Mucosa of descending colon (tissue), 3 donors: ENCODE data around the gene NCMAP. TPM values are rescaled to one million over a fixed set of nuclear protein-coding genes. Genes with fewer than 3 reads are reported as not detected.

Experiments used
- ATAC-seq: fragments of 200-7000 bp; cut with Tn5 transposase; one replicate; pipeline ENCODE4 v1.9.1; 2020; ENCODE audit warnings: mild to moderate bottlenecking, moderate library complexity
- DNase-seq, 3 donors: peaks; one replicate each; pipeline ENCODE4 v3.0.0-alpha.2; 2020
- H3K36me3 ChIP-seq: fragments of 200-600 bp; one replicate; pipeline ENCODE4 v1.8.0; 2021; ENCODE audit warnings: low read depth, mild to moderate bottlenecking
- H3K4me1 ChIP-seq: fragments of 200-600 bp; one replicate; pipeline ENCODE4 v1.8.0; 2021; ENCODE audit warnings: low read depth, mild to moderate bottlenecking
- H3K4me3 ChIP-seq: fragments of 200-600 bp; one replicate; pipeline ENCODE4 v1.8.0; 2021; ENCODE audit warnings: mild to moderate bottlenecking
- H3K9me3 ChIP-seq: fragments of 200-600 bp; one replicate; pipeline ENCODE4 v1.8.0; 2021; ENCODE audit warnings: mild to moderate bottlenecking
- intact Hi-C, 2 donors: fragments of 100-400 bp; cut with DNase I in 1 of 2; cut with micrococcal nuclease in 1 of 2; formaldehyde crosslinking; loops; one replicate each; pipeline versions ENCODE4 v1.11.0 to v1.11.1; 2022; cut with DNase I, micrococcal nuclease
- total RNA-seq, 3 donors: library from RNA; stranded (reverse); fragmentation: NEBNext Ultra II Directional in 2 of 3; extraction: Animal tissue kit (Norgen Biotek cat#: 25700) in 2 of 3; gene quantifications; one replicate each; pipeline versions ENCODE4 v1.2.1 to v1.2.4, GENCODE V29; 2021 to 2023
- TF ChIP-seq, protein P1 (sequence below): fragments of 200-600 bp; IDR thresholded peaks from one replicate; pipeline ENCODE4 v1.8.0; 2022; ENCODE audit warnings: antibody characterized with exemption, mild to moderate bottlenecking
- donor health status: DM: no; HTN: no; CAD: no; lungs with moderate emphysema.
- donor health status: DM: no; HTN: no; CAD: no.
- donor health status: DM: no; HTN: yes; CAD: no.

Gene NCMAP
- total RNA-seq, 3 donors from 2014 or later: 0.60 to 1.9 (median 1.9) TPM

DNA sequence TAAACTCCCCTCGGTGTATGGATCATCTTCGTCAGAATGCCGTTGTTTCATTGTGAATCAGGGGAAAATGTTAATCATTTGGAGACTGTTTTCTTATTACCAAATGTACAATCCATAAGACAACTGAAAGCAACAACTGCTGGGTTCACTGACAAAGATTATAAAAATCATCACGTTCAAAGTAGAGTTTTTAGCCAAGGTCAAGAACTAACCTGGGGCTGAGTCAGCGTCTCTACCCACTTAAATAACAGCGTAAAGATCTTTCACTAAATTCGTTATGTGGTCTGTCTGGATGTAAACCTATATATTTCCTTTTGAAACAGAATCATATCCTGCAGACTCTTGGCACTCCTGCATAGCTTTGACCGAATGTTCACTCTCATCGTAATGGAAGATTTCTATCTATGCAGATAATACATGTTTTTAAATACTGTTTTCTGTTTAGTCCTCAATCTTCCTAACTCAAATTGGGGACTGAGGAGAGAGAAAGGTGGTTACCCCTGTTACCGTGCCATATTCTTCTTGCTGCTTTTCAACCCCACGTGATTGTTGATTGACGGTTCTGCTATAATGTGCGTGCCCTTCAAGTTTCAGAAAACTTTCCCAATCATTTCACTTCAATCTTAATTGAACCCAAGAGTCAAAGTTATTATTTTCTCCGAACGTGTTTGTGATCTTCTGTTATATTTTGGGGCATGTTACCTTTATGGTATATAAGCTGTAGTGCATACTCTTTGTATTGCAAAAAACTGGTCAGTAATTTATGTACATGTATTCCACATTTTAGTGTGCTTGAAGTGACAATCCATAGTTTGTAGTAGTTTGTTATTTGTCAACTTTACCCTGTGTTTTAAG, 15.6 kb upstream of the NCMAP start:
- intact Hi-C loops: no loop called here
- H3K4me3 ChIP-seq: no peak overlapping the region
- DNase-seq: no peak
- TF ChIP-seq, protein P1, sequence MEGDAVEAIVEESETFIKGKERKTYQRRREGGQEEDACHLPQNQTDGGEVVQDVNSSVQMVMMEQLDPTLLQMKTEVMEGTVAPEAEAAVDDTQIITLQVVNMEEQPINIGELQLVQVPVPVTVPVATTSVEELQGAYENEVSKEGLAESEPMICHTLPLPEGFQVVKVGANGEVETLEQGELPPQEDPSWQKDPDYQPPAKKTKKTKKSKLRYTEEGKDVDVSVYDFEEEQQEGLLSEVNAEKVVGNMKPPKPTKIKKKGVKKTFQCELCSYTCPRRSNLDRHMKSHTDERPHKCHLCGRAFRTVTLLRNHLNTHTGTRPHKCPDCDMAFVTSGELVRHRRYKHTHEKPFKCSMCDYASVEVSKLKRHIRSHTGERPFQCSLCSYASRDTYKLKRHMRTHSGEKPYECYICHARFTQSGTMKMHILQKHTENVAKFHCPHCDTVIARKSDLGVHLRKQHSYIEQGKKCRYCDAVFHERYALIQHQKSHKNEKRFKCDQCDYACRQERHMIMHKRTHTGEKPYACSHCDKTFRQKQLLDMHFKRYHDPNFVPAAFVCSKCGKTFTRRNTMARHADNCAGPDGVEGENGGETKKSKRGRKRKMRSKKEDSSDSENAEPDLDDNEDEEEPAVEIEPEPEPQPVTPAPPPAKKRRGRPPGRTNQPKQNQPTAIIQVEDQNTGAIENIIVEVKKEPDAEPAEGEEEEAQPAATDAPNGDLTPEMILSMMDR: no peak
- peaks cover 13% of the 10 kb centered on the region for H3K4me1 ChIP-seq
- no peak for ATAC-seq
- H3K36me3 ChIP-seq: no peaks in the 10 kb centered on the region
- no peaks in the 10 kb centered on the region for H3K9me3 ChIP-seq

DNA sequence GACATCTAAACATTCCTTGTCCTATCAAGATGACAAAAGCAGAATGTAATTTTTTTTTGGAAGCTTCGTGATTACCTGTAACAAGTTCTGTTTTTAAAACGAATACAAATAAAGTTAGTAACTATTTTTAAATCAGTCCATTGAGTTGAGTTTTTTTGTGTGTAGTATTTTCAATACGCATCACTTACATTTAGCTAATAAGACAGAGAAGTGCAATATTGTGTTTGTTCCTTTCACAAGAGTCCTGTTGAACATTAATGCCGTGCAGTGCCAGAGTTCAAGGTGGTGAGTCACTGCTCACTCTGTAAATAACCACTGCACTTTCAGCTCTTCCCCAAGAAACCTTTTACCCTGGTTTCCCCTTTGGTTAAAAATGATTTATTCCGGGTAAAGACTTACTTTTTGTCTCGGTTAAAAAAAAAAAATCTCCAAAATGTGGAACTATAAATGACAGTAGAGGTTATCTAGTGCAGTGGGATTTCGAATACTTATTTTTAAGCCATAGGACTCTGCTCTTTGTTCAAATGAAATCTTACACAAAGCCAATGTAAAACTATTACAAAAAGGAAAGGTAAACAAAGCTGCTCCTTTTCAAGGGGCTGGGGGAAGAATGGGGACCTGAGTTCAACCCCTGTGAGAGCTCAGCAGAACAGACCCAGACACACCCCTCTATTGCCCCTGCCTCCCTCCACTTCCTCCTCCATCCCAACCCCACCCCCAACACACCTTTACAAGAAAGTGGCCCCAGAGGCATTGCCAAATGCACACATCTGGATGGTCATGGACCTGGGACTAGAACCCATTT, 14.8 kb upstream of the NCMAP start:
- DNase-seq (peak in 1 of 3 donors; percentile 76), ATAC-seq (peak; percentile 91)
- intact Hi-C loops: no loop called here
- Histone ChIP-seq H3K4me3 (no peak overlapping the region), H3K4me1 (peaks cover 13% of the 10 kb centered on the region), H3K36me3 (no peaks in the 10 kb centered on the region), H3K9me3 (no peaks in the 10 kb centered on the region)
- TF ChIP-seq, protein P1: no peak

DNA sequence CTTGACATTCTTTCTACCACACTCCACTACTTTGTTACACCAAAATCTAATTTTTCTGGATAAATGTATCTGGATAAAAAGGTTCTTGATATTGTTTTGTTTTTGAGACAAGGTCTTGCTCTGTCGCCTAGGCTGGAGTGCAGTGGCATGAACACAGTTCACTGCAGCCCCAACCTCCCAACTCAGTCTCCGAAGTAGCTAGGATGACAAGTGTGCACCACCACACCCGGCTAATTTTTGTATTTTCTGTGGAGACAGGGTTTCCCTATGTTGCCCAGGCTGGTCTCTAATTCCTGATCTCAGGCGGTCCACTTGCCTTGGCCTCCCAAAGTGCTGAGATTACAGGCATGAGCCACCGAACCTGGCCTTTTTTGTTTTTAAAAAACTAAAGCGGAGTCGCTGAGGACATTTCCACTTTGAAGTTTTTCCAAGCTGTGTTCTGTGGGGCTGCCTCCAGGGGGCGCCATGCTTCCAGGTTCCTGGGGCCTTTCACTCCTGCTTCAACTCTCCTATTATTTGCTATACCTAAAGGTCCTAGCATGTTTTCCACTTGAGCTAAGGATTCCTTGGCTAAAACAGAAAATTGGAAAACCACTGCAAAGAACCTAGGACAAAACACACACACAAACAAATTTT, 14.1 kb upstream of the NCMAP start:
- DNase-seq (peak in 1 of 3 donors; percentile 72), ATAC-seq (peak; percentile 74)
- Histone ChIP-seq H3K4me1 (peaks cover 10% of the 10 kb centered on the region), H3K4me3 (no peak overlapping the region), H3K36me3 (no peaks in the 10 kb centered on the region), H3K9me3 (no peaks in the 10 kb centered on the region)
- TF ChIP-seq, protein P1: peak; percentile 55
- intact Hi-C loops: no loop called here

DNA sequence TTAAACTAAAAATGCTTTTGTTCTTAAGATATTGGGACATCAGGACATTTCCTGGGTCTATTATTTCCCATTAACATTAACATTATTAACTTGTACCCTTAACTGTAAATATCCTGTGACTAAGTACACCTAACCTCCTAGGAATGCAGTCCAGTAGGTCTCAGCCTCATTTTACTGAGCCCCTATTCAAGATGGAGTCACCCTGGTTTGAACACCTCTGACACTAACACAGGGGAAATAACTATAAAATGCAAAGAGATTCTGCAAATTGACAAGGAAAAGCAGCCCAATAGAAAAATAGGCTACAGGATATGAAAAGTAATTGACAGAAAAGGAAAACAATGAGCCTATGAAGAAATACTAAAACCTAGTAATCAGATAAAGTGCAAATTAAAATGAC, 11.6 kb upstream of the NCMAP start:
- ATAC-seq (no peak), DNase-seq (no peak)
- Histone ChIP-seq H3K4me1 (peaks cover 9% of the 10 kb centered on the region), H3K4me3 (no peak overlapping the region), H3K36me3 (no peaks in the 10 kb centered on the region), H3K9me3 (no peaks in the 10 kb centered on the region)
- intact Hi-C loops: no loop called here
- TF ChIP-seq, protein P1: no peak

DNA sequence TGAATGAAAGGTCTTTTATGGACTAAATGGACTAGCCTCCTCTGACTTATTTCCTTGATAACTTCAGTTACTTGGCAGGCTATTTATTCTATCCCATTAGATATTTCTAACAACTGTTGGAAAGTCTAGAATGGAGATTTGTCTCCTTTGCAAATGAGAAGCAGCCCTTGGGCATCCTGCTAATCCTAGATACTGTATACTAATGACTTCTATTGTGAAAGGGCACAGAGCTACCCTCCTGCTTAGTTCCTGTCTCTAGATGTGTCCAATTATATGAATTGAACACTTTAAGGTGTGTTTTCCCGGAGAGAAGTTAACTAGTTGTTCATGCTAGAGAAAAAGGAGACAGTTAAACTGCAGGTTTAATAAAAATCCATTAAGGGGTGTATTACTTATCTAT, 10.2 kb upstream of the NCMAP start:
- intact Hi-C loops: no loop called here
- DNase-seq (no peak), ATAC-seq (no peak)
- peaks cover 6% of the 10 kb centered on the region for H3K4me1 ChIP-seq
- TF ChIP-seq, protein P1: no peak
- H3K9me3 ChIP-seq: no peaks in the 10 kb centered on the region
- H3K36me3 ChIP-seq: no peaks in the 10 kb centered on the region
- H3K4me3 ChIP-seq: no peak overlapping the region
